GM10847 (cell line): ENCODE results near the gene NDUFA13.

ENCODE experiments used
- POLR2A ChIP-seq: IDR thresholded peaks from 2 replicates; pipeline ENCODE4 v1.6.1; 2011; ENCODE audit not compliant: insufficient read length; ENCODE audit errors: extremely low read depth

Gene NDUFA13

DNA sequence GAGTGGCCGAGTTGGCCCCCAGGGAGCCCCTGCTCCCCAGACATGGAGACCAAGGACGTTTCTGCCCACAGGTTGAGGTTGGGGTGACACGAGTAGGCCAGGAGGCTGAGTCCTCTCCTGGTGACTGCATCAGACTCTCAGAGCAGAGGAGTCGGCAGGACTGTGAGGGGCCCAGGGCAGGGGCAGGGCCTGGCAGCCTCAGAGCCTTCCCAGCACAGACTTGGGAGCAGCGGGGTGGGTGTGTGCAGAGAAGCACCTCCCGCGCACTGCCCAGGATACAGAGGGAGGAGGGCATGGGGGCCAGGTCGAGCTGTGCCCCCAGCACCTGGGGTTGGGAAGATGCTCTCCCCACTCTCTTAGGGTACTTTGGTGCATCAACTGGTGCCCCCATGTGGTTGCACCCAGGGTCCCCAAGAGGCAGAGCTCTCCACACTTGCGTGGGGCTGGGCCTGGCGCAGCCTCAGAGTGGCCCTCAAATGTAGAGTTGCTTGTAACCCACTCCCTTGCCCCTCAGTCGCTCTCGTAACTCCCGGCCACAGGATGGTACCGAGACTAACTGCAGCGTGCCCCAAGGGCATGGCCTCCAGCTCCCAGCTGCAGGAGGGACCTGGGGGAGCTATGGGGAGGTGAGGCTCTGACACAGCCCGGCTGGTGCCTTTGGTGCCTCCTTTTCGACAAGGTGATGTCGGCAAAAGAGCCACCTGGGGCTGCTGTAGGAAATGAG is 16.6 kb upstream of the NDUFA13 start:
- no peak for TF ChIP-seq POLR2A

DNA sequence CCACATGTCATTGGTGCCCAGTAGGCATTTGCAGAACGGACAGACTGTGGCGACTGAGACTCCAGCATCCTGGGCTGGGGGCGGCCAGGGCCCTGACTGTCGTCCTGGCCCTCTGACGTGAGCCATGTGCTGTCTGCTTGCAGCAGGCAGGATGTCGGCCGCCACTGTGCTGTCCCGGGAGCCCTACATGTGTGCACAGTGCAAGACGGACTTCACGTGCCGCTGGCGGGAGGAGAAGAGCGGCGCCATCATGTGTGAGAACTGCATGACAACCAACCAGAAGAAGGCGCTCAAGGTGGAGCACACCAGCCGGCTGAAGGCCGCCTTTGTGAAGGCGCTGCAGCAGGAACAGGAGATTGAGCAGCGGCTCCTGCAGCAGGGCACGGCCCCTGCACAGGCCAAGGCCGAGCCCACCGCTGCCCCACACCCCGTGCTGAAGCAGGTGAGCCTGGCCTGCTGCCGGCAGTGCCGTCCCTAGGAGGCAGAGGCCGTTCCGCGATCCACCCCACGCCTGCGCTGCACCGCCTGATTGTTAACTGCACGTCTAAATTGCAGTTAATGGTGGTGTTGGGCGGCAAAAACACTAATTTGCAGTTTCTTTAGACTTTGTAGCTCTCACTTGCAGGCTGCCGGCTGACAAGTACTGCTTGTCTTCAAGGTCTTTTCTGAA is 14.9 kb upstream of the NDUFA13 start:
- no peak for TF ChIP-seq POLR2A

DNA sequence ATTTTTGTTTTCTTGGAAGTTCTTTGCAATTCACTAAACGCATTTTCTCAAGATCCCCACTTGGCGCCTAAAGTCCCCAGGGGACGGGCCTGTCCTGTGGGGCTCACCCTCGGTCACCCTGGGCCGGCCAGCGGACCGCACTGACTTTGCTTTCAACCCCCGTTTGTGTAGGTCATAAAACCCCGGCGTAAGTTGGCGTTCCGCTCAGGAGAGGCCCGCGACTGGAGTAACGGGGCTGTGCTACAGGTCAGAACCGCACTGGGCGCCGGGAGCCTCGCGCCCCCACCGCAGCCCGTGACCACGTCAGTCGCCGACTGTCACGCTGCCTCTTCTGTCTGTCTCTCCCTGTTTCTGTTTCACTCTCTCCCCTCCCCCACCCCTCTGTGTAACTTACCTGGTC is 14.2 kb upstream of the NDUFA13 start:
- no peak for TF ChIP-seq POLR2A

DNA sequence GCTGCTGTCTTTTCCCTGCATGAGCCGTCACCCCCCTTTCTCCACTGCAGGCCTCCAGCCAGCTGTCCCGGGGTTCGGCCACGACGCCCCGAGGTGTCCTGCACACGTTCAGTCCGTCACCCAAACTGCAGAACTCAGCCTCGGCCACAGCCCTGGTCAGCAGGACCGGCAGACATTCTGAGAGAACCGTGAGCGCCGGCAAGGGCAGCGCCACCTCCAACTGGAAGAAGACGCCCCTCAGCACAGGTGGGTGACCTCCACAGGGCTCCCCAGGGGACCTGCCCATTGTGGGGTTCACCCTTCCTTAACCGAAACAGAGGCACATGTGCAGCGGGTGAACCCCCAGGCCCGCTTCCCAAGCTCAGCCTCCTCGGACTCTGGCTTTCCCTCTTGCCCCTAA is 13.7 kb upstream of the NDUFA13 start:
- no peak for TF ChIP-seq POLR2A

DNA sequence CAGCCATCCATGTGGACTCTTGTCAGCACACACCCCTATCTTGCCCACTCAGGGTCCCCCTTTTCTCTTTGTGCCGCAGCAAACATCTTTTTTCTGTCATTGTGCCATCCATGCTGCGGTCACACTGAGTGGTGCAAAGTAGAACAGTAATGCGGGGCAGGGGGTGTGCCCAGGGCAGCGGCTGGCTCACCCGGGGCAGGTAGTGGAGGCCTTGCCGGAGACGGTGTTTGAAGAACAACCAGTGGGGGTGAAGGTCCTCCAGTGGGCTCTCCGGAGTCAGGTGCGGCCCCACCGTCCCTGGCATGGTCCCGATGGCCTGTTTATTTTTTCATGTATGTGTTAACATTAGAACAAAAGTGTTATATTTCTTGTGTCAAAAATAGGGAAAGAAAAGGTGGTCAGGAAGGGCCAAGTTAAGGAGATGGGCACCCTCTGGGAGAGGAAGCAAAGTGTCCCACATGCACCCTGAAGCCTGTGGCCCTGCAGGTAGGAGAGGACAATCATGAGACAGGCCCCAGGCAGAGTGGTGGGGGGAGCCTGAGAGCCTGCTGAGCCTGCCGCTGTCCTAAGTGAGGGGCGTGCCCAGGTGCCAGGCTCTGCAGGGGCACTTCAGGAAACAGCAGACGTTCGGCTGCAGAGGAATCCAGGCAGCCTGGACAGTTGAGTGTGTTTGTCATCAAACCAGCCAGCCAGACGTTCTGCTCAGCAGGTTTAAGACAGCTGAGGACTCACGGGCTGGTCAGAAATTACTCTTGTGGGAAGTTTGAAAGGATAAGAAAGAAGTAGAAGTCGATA is 13.0 kb upstream of the NDUFA13 start:
- no peak for TF ChIP-seq POLR2A

DNA sequence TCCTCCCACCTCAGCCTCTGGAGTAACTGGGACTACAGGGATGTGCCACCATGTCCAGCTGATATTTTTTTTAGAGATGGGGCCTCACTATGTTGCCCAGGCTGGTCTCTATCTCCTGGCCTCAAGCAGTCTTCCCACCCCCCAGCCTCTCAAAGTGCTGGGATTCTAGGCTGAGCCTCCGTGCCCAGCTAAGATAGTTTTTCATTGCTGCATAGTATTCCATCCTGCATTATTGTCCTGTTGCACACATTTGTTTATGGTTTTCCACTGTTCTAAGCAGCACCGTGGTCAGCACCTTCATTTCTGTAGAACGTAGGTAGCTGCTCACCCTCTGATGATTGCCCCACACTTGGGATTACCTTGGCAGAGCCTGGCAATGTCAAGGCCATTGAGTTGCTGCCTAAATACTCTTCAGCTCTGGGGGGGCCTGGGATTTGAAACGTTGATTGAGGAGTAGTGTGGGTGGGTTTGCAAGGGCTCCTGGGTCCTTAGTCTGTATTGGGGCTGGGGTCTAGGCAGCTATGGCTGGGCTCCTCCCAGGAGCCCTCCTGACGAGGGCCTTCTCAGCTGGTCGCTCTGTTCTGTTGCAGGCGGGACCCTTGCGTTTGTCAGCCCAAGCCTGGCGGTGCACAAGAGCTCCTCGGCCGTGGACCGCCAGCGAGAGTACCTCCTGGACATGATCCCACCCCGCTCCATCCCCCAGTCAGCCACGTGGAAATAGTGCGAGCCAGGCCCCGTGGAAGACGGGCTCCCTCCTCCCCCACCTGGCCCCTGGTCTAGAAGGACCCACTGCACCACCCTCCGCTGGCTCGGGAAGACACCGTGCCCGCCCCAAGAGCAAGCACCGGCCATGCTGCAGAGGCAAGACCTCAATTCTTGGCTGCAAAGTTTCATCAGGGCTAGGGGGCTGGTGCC is 11.0 kb upstream of the NDUFA13 start:
- TF ChIP-seq POLR2A, result no peak

DNA sequence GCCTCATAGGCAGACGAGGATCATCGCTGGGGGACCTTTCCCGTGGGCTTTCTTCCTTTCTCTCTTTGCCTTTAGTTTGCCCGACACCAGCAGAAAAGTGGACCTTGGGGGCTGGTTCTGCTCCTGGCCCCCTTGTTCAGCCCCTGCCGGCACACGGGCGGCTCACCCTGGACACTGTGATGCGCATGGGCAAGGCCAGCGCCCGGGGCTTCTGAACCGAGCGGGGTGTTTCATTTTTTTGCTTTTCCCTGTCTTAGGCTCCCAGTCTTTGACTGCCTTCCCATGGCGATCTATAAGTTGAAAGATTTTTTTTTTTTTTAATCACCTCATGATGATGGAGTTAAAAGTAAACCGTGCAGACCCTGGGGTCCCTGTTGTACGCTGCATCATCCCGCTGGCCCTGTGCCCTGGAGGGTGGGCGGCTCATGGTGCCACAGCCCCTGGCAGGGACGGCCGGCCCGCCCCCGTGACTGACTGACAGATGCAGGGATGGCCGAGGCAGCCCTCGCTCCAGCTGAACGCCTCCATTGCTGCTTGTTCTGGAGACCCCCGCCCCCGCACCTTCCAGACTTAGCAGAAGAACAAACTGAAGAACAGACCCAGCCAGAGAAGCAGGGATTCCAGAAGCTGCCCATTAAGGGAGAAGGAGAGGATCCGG is 10.2 kb upstream of the NDUFA13 start:
- TF ChIP-seq POLR2A, result no peak

DNA sequence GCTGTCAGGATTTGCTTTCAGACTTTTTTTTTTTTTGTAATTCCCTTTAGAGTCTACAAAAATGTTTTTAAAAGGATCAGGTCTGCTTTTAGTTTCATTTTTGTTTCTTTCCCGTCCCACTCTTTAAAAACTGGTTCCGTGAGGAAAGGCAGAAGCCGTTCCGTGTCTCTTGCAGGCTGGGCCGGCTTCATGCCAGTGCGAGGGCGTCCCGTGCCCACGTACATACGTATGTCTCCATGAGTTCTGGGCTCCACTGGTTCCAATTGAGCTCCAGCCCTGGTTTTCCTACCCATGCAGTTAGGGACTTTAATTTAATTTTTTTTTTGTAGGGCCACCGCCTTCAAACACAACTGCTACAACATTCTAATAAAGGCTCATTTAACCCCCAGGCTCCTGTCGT is 9.4 kb upstream of the NDUFA13 start:
- TF ChIP-seq POLR2A, result no peak

DNA sequence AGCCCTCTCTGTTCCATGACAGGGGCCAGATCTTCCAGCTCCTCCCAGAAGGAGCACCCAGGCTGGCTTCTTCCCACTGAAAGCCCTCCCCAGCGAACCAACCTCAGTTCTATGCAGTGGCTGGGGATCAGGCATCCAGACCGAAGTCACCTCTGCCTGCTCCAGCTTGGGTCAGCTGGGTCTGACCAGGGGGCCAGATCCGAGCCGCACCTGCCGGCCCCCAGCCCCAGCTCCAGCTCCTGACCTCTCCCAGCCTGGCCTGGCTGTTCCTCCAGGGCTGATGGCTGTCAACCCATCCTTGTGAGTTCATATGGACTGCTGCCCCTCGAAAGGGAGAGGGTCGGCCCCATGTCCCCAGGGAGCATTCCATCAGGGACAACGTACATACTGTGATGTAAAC is 8.7 kb upstream of the NDUFA13 start:
- no peak for TF ChIP-seq POLR2A

DNA sequence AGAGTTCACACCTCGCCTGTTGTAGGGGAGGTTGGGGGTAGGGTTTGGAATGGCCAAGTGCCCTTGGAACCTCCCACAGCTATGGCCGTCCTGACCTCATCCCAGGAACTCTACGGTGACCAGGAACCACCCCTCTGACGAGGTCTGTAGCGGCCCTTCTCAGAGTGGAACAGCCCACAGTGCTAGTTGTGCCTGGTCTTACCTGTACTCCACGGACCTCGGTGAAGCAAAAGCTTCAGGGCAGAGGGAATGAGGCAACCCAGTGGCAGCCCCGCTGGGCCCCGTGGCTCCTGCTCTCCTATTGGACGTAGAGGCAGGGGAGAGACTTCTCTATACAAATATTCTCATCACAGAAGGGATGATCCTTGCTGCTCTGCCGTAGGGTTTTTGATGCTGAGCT is 7.8 kb upstream of the NDUFA13 start:
- TF ChIP-seq POLR2A, result no peak

DNA sequence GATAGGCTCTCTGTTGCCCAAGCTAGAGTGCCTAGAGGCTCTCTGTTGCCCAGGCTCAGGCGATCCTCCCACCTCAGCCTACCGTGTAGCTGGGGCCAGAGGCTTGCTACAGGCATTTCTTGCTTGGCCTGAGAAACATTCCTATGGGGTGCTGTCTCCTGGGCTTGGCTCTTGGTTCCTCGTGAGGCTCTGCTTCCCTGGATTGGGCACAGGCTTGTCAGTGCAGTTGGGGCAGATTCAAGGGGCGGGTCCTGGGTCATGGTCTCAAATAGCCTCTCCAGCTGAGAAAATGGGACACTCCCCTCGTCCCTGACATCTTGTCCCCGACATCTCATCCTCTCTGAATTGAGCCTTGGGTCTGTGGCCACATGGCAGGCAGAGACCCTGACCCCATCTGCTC is 5.6 kb upstream of the NDUFA13 start:
- no peak for TF ChIP-seq POLR2A

DNA sequence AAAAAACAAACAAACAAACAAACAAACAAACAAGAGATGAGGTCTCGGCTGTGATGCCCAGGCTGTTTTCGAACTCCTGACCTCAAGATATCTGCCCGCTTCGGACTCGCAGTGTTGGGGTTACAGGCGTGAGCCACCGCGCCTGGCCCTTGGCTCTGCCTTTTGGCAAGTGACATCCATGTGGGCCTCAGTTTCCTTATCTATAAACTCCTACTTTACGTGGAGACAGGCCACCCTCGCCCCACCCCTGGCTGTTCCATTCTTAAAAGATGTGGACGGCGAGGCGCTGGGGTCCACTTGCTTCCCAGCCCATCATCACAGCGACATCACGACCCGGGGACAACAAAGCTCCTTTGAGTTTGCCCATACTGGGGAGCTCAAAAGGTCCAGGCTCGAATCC is 2.3 kb upstream of the NDUFA13 start:
- no peak for TF ChIP-seq POLR2A

DNA sequence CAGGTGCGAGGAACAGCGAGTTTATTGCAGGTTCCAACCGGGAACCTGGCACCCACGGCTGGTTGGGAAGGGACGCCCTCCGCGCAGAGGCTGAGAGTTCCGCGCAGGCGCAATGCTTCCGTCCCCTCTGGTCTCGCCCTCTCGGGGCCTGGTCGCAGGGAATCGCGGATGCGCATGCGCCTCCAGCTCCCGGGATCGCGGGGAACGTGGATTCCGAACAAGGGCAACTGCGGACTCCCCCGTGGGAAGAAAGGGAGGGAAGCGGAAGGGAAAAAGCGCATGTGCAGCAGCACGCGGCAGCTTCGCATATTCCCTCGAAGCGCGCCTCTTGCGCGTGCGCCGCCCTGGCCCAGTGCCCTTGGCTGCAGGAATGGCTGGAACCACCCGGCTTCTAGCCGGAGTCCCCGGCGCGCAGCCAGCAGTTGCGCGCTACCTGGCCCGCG is 1.8 kb upstream of the NDUFA13 start:
- TF ChIP-seq POLR2A, result no peak

DNA sequence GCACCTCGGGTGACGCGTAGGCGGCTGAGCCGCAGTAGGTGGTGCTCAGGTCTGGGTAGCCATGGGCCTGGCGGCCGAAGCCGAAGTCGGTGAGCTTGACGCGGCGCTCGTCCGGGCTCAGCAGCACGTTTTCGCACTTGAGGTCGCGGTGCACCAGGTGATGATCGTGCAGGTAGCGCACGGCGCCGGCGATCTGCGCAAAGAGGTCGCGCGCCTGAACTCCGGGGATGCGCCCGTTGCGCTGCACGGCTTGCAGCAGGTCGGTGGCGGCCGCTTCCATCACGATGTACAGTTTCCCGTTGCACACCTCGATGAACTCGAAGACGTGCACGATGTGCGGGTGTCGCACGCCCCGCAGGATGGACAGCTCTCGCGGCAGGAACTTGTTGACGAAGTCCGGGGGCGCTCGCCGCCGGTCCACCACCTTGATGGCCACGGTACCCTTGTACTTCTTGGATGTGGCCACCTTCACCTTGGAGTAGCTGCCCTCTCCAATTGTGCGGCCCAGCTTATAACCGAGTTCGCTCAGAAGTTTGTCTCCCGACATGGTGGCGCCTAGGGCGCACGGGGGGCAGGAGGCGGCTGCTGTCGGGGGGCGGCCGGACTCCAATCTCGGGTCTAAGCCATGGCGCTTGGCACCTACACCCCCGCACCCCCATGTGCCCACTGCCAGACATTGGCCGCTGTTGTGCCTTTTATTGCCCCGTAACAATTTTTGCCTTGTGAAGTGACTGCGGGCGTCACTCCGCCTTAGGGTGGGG is 964 bp upstream of the NDUFA13 start, which contains the start of gene TSSK6:
Gene TSSK6, minus strand, starts transcription at position 668 of the 761 bp plus-strand sequence. Its CDS starts 121 bp downstream, at position 547.
- TF ChIP-seq POLR2A, result no peak
